GM19455 (cell line): ENCODE data around the gene CLPTM1L.
"Not testable (repeated sequence)": the region's sequence is repeated elsewhere in the genome, so short reads cannot be mapped to it uniquely, and the experiment has no call there.

Experiments used
- ATAC-seq: cut with Tn5 transposase; IDR thresholded peaks from one replicate; pipeline ENCODE4 v1.9.1; 2021; ENCODE audit not compliant: unreplicated experiment

CLPTM1L gene

GRCh38 chr5:1380910-1381309, 36.0 kb upstream of the CLPTM1L start:
- ATAC-seq: no peak

DNA sequence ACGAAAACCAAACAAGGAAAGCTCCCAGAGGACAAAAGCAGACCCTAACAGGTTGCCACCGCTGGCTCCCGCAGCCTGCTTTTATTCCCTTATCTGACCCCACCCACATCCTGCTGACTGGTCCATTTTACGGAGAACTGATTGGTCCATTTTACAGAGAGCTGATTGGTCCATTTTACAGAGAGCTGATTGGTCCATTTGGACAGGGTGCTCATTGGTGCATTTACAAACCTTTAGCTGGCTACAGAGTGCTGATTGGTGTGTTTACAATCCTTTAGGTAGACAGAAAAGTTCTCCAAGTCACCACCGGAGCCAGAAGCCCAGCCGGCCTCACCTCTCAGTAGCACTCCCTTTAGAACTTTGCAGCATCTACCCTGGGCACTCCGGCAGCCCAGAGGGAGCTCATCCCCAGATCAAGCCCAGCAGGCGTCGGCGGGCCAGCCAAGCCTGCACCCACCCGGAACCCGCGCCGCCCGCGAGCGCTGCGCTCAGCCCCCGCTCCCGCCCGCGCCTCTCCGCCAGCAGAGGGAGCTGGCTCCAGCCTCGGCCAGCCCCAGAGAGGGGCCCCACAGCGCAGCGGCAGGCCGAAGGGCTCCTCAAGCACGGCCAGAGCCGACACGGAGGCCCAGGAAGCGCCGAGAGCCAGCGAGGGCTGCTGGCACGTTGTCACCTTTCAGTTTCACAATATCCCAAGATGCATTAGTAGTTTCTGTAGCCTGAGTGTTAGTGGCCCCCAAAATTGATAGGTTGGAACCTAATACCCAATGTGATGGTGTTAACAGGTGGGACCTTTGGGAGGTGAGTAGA, 35.3 kb upstream of the CLPTM1L start:
- ATAC-seq: peak; percentile 63

GRCh38 chr5:1378866-1379659, 34.2 kb upstream of the CLPTM1L start:
- no peak for ATAC-seq

GRCh38 chr5:1378096-1378495, 33.2 kb upstream of the CLPTM1L start:
- ATAC-seq: no peak

- ATAC-seq: no peak
These were observed 32.1 kb upstream of the CLPTM1L start for GRCh38 chr5:1376981-1377380.

- ATAC-seq: no peak
These were observed 31.2 kb upstream of the CLPTM1L start for GRCh38 chr5:1375871-1376810.

- ATAC-seq: no peak
These were observed 29.8 kb upstream of the CLPTM1L start for GRCh38 chr5:1374679-1375055.

GRCh38 chr5:1374030-1374678, 29.3 kb upstream of the CLPTM1L start:
- no peak for ATAC-seq

GRCh38 chr5:1371972-1372342, 27.1 kb upstream of the CLPTM1L start:
- ATAC-seq: not testable (repeated sequence)

DNA sequence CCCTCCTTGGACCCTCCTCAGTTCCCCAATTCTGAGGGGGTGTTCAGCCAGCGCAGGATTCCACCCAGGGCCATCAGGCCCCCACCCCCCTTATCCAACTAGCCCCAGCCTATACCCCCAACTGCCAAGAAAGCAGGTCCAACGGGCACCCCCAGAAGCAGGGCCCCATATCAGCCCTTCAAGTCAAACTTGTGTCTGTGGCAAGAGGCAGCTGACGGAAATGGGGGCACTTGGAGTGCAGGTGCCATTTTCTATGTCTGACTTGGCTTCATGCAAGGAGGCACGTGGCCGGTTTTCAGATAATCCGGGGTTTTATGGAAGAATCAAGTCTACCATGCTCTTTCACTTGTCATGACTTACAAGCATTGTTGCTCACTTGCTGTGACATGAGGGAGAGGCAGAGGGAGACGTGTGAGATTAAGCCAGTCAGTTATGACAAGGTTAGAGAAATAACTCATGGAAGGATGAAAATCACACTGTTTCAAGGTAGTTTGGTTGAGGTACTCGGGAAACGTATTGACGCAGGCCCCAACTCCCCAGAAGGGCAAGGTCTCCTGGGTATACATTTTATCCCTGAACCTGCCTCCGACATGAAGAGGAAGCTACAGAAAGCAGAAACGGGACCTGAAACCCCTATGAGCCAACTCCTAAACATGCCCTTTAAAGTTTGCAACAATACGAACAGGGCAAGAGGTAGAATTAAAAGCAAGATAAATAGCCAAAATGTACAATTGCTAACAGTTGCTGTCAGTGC, 26.5 kb upstream of the CLPTM1L start:
- ATAC-seq: no peak

DNA sequence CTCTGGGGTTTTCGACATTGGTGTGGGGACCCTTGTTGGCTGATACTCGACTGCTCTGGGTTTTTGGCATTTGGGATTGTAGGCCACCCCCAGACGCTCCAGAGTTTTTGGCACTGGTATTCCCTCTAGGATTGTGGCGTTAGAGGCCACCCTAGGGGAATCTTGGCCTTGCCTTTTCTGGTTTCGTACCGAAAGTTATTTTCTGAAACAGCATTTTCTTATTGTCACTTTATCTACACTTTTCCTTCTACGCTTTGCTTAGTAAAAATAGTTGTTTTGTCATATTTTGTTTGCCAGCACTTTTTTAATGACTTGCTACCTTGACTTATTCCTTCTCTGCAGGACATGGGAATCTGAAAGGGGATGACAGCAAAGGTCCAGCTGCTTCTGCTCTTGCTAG, 25.1 kb upstream of the CLPTM1L start:
- no peak for ATAC-seq

- ATAC-seq: no peak
These were observed 23.9 kb upstream of the CLPTM1L start for GRCh38 chr5:1368756-1369155.

- ATAC-seq: no peak
These were observed 23.3 kb upstream of the CLPTM1L start for GRCh38 chr5:1368236-1368635.

- no peak for ATAC-seq
These were observed 22.2 kb upstream of the CLPTM1L start for GRCh38 chr5:1367149-1367548.

- no peak for ATAC-seq
These were observed 21.6 kb upstream of the CLPTM1L start for GRCh38 chr5:1366514-1366913.

DNA sequence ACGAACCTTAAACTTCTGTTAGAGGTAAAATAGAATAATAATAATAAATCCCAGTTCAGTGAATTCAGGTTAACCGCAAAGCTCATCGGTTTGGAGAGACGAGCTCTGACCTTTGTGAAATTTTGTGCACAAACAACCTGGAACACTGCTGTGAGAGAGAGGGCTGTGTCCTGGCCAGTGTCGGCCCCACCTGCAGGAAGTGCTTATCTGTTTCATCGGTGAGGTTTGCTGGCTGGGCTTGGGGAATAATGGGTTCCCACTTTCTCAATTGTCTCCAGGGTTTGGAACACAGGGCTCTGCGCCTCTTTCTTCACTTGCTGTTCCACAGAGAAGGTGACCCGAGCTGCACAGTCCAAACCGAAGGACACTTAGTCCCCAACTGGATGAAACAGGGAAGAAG, 19.3 kb upstream of the CLPTM1L start:
- no peak for ATAC-seq

- no peak for ATAC-seq
These were observed 18.7 kb upstream of the CLPTM1L start for GRCh38 chr5:1363581-1363980.

GRCh38 chr5:1363160-1363559, 18.3 kb upstream of the CLPTM1L start:
- ATAC-seq: no peak

- ATAC-seq: no peak
These were observed 17.5 kb upstream of the CLPTM1L start for GRCh38 chr5:1362242-1363015.
